GM18873 (cell line): Measurements from ENCODE around the gene CHST7.

ENCODE experiments used
- ATAC-seq: cut with Tn5 transposase; IDR thresholded peaks from one replicate; pipeline ENCODE4 v1.9.1; 2021; ENCODE audit warnings: mild to moderate bottlenecking, moderate library complexity, moderate number of reproducible peaks; ENCODE audit not compliant: unreplicated experiment, low FRiP score

CHST7 gene

DNA sequence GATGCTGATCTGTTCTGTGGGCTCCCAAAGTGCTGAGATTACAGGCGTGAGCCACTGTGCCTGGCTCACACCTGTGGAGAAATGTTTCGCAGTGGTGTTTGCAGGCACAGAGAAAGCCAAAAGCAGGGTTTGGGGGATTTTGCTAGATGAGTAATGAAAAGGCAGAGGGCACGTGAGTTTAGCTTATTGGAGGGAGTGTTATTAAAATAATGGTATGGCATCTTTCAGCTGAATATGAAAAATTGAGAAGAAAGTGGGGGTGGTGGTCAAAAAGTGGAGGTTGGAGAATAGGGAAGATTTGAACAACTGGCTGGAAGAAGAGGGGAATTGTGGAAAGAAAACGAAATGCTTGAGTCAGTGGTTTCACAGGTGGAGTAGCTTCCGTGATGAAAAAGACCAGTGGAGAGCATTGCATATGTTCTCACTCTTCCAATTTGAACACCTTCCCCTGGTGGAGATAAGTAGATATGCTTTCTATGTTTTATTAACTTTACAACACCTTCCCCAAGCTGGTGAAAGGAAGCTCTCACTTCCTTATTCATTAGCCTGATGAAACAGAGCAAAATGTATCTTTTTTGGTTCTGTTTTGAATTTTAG is 1.1 kb upstream of the CHST7 start:
- no peak for ATAC-seq

DNA sequence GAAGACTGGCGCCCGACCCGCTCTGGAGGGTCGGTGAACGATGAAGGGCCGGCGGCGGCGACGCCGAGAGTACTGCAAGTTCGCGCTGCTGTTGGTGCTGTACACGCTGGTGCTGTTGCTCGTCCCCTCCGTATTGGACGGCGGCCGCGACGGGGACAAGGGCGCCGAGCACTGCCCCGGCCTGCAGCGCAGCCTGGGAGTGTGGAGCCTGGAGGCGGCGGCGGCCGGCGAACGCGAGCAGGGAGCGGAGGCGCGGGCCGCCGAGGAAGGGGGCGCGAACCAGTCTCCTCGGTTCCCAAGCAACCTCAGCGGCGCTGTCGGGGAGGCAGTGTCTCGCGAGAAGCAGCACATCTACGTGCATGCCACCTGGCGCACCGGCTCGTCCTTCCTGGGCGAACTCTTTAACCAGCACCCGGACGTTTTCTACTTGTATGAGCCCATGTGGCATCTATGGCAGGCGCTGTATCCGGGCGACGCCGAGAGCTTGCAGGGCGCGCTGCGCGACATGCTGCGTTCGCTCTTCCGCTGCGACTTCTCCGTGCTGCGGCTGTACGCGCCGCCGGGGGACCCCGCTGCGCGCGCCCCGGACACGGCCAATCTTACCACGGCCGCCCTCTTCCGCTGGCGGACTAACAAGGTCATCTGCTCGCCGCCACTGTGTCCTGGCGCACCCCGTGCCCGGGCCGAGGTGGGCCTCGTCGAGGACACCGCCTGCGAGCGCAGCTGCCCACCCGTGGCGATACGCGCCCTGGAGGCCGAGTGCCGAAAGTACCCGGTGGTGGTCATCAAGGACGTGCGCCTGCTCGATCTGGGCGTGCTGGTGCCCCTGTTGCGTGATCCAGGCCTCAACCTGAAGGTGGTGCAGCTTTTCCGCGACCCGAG is 568 bp downstream of the CHST7 start:
- no peak for ATAC-seq

DNA sequence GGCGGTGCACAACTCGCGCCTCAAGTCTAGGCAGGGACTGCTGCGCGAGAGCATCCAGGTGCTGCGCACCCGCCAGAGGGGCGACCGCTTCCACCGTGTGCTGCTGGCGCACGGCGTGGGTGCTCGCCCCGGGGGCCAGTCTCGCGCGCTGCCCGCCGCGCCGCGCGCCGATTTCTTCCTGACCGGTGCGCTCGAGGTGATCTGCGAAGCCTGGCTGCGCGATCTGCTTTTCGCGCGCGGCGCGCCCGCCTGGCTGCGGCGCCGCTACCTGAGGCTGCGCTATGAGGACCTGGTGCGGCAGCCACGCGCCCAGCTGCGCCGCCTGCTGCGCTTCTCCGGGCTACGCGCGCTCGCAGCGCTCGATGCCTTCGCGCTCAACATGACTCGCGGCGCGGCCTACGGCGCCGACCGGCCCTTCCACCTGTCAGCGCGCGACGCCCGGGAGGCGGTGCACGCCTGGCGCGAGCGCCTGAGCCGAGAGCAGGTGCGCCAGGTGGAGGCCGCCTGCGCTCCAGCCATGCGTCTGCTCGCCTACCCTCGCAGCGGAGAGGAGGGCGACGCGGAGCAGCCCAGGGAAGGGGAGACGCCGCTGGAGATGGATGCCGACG is 1.3 kb downstream of the CHST7 start:
- ATAC-seq, result no peak

DNA sequence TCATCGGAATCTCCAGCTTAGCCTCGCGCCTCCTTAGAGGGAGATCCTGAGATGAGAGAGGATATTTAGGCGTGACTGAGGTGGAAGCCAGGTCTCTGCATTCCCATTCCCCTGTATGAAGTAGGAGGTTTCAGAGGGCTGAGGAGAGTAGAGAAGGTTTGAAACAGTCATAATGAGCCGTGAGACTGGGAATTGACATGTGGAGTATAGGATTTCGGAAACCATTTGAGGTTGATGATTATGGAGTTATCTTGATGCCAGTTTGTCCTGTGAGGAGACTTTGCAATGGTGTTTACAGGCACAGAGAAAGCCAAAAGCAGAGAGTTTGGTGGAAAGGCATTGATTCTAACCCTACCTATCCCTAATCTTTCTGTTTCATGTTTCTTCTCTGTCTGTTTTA is 2.0 kb downstream of the CHST7 start:
- ATAC-seq, result no peak

DNA sequence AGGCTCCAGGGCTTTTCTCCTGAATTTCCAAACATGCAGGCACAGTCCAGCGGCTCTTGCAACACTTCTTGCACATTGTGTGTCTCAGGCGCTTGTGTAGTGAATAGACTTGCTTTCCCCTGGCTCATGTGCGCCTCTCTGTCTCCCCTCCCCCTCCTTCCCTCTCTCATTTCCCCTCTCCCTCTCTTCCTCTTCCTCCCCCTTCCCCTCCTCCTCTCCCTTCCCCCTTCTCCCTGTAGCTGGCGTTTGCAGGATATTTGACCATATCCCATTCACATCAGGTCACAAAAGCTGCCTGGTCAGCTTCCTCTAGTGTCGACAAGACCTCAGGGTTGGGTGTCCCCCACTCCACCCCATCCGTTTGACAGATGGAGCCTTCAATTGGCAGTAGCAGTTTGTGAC is 2.4 kb downstream of the CHST7 start:
- no peak for ATAC-seq

DNA sequence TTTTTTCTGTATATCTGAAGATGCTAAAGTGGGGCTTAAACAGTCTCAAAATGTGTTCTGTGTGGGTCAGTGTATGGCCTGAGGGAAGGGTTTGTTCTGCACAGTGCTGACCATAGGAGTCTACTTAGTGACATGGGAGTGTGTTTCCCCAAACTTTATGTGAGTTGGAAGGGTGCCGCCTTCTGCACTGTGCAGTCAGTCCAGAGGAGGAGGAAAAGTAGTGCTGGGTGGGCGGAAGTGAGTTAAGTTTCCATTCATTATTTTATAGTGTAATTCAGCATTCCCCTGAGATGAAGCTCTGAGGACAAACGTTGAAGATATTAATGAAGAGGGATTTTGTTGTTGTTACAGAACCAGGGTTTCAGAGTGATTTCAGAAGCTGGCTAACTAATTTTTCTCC is 2.9 kb downstream of the CHST7 start:
- ATAC-seq, result no peak

DNA sequence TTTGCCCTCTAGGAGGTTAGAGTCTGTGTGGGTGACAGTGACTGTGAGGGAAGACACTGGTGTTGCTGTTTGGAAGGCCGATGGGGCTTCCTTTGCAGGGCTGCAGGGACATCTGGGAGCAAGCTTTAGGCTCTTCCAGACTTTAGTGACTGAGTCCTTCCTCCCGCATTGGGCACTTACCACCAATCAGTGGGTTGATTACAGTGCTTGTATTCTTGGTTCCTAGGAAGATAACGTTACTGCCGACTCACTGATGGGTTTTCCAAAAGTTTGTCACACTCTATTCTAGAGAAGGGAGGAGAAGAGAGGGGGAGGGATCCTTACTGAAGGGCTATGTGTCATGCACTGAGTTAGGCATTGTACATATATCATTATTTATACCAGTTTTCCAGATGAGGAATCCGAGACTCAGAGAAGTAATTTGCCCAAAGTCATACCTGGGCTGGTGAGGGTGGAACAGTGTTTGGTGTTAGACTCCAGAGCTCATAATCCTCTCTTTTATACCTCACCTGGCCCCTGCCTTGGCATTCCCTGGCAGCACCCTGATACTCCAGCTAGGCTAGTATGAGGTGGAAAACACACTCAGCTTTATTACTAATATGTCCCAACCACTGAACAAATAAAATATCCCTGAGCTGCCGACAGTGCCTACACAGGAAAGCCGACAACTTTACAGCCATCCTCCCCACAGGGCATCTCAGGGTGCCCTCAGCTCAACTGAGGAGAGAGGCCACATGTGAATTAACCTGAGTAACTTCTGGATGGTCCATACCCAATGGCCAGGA is 3.8 kb downstream of the CHST7 start:
- ATAC-seq, result no peak

DNA sequence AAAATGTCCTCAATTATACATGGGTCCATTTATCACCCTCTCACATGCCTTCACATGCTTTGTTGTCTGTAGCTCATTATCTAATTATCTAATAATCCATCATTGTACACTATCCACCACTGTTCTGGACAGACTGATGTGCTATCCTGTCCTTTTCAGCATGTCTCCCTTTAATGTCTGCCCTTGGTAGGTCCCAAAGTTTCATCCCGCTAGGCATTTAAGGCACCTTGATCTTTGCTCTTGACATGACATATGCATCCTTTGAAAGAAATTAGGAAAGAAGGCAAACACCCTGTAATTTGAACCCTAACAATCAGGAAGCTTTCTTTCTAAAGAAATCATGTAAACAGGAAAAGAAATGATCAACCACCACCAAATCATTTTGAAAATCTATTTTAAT is 5.7 kb downstream of the CHST7 start:
- ATAC-seq, result no peak

DNA sequence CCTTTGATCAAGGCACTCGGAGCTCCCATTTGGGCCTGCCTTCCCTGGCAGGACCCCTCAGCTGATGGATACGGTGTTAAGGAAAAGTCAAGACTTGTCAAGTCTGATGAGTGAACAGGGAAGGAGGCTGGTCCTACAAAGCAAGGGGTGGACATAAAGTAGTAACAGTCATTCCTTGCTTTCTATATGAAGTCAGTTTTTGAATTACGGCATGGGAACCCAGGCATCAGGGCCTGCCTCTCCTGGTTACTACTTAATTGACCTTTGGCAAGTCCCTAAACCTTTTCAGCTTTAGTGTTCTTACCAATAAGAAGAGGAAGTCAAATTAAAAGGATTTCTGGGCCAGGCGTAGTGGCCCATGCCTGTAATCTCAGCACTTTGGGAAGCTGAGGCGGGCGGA is 7.0 kb downstream of the CHST7 start:
- ATAC-seq, result no peak

DNA sequence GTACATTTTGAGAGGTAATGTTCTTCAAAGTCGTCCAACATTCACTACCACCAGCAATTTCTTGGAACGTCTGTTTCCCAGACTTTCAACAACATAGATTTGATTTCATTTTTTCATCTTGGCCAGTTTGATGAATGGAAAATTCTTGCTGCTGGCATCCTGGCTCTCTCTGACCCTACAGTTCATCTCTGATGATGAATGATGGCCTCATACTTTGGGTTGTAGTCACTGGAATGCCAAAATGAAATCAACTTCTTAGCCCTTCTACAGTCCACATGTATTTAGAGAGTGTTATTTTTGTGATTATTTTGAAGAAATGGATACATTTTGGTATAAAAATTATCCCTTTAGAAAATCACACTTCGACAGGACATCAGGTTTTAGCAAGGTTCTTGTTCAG is 8.8 kb downstream of the CHST7 start:
- ATAC-seq, result no peak

DNA sequence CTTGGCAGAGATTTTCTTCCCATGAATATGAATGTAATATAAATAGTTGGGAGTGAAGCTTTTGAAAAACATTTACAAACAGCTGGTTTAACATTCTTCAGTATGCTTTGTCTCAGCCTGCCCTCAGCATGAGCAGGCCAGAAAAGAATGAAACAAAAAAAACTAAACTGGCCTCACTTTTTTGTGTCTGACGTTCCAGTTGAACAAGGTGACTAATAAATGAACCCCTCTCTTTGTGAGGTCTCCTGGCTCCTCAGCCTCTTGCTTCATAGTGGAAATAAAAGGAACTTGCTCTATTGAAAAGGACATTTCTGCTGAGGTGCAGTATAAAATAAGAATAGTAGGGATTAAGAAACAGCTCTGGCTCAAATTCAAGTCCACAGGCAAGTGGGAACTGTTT is 9.4 kb downstream of the CHST7 start:
- no peak for ATAC-seq

DNA sequence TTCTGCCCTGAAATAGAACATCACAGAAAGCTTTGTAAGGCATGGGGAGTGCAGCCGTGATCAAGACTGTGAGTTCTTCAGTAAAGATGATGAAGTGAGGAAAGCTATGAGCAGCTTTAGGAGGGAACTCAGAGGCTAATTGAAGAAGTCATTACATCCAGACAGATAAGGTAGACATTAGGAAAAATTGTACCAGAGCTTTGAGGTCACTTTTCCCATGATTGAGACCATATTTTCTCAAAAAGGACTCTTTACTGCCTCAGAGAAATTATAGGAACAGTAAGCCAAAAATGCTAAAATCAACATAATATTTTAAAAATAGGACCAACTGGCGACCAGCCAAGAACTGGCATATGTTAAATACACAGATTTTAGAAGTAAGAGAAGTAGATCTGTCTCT is 11.2 kb downstream of the CHST7 start:
- ATAC-seq, result no peak

DNA sequence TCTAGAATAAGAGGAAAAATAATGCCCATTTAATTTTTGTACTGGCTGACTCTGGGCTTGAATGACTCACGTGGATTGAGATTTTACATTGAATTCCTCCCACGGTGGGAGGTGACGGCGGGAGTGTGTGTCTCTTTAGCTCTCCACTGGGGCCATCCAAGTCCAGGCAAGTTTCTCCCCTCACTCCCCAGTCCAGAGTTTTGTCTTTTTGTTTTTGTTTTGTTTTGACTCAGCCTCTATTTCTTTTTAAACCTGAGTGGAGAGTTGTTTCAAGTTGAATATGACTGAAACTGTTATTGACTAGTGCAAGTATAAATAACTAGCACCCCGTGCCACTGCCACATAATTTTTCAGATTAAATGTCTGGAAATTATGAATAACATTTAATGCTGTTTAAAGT is 13.6 kb downstream of the CHST7 start:
- ATAC-seq, result peak; percentile 47

DNA sequence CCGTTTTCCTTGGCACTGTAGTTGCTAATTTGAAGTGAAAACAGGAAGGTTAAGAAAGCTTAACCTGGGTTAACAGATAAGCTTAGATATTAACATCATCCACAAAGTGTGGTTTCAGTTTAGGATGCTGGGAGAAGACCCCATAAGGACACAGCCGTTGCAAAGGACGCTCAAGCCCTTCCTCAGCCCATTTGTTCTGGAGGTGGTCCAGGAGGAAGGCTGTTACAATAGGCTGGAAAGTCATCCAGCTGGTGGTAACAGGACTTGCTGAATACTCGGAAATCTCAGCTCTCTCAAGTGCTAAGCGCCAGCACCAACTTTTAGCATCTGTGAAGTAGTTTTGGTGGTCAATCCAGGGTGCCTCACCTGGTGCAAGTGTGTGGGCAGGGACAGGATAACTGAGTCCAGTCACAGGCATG is 14.2 kb downstream of the CHST7 start:
- no peak for ATAC-seq

DNA sequence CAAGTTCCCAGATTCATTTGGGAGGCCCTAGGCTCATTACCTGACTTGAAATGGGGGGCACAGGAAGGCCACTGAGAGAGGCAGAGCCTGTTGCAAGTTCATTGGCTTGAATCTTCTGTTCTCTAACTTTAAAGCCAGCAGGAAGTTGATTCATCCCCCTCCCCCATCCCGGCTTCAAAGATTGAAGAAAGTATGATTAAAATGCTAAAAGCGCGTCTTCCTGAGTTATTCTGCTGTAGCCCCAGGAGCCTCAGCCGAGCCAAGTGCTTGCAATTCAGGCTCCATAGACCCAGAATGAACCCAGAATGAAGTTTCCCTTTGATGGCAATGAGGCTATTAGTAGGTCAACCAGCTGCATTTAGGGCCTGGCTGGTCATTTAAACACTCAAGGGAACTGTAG is 14.7 kb downstream of the CHST7 start:
- ATAC-seq, result no peak

DNA sequence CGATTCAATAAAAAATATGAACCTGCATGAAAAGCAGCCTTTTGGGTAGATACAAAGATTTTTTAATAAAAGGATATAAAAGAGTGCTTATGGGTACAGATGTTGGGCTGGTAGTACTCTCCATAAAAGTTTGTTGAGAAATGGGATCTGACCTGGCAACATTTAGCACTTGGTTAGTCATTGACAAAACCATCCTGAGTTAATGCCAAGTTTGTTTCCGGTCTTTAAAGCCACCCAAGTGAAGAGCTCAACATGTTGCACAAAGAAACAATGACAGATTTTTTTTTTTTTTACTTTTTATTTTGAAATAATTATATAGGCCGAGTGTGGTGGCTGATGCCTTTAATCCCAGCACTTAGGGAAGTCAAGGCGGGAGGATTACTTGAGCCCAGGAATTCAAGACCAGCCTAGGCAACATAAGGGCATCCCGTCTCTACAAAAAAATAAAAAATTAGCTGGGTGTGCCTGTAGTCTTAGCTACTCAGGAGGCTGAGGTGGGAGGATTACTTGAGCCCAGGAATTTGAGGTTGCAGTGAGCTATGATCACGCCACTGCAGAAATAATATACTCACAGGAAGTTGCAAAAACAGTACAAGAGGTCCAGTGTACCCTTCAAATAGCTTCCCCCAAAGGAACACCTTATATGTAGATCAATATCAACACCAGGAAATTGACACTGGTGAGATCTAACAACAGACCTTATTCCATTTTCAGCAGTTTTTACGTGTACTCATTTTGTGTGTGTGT is 16.6 kb downstream of the CHST7 start:
- no peak for ATAC-seq

DNA sequence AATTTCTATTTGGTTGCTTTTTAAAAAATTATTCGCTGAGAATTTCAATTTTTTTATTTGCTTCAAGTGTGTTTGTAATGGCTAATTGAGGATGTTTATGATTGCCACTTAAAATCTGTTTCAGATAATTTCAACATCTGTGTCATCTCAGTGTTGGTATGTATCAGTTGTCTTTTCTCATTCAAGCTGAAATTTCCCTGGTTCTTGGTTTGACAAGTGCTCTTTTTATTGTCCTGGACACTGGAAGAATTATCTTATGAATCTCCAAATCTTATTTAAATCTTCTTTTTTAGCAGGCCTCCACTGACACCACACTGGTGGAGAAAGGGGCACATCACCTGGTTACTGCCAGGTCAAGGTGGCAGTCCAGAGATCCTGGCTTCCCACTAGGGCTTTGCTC is 21.5 kb downstream of the CHST7 start:
- ATAC-seq, result no peak

DNA sequence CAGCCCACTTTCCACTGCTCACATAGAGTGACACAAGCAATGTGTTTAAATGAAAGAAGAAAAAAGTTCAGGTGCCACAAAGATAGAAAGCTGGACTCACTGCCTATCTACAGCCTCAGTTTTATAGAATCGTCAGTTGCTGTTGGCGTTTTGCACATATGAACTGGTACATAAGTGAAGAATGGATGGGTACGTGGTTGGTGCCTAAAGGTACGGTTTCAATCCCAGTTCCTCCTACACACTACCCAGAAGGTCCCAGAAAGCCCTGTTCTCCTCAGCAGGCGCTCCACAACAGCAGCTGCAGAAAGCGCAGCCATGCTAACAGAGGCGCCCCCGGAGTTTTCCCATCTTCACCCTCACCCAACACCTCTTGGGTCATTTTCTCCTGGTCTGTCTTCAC is 23.6 kb downstream of the CHST7 start:
- ATAC-seq, result no peak

DNA sequence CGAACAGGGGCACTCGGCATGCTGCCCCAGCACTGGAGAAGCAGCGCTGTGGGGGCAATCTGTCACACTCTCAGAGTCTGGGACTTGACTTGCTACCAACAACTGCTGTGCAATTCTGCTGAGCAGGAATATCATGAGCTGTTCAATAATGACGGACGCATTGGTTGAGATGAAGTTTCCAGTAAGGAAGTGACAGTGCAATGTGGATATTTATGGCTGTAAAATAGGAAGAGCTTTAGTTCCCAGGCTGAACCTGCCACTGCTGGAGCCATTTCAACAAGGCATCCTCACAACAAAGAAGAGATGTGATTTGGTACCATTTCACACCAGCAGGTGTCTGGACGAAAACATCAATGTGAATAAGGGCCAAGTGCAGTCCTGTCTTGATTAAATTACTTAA is 24.2 kb downstream of the CHST7 start:
- no peak for ATAC-seq

DNA sequence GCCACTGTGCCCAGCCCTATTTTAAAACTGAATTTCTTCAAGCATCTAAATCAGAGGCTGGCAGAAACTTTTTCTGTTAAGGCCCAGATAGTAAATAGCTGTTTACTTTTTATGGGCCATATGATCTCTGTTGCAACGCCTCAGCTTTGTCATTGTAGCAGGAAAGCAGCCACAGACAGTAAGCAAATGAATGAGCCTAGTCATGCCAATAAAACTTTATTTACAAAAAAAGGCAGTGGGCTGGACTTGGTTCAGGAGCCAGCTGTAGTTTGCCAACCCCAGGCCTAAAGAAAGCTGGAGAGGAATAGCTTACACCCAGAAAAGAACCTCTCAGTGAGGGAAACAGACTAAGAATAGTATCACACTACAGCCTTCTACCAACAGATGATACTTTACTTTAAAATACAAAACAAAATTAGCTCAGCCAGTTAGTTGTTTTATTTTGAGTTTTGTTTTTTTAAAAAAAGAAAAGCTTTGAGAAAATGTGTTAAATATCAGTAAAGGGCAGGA is 25.5 kb downstream of the CHST7 start:
- no peak for ATAC-seq
